ENCODE data around the gene PTP4A1.
"Not testable (repeated sequence)": the region's sequence is repeated elsewhere in the genome, so short reads cannot be mapped to it uniquely, and the experiment has no call there.

Gene PTP4A1

DNA sequence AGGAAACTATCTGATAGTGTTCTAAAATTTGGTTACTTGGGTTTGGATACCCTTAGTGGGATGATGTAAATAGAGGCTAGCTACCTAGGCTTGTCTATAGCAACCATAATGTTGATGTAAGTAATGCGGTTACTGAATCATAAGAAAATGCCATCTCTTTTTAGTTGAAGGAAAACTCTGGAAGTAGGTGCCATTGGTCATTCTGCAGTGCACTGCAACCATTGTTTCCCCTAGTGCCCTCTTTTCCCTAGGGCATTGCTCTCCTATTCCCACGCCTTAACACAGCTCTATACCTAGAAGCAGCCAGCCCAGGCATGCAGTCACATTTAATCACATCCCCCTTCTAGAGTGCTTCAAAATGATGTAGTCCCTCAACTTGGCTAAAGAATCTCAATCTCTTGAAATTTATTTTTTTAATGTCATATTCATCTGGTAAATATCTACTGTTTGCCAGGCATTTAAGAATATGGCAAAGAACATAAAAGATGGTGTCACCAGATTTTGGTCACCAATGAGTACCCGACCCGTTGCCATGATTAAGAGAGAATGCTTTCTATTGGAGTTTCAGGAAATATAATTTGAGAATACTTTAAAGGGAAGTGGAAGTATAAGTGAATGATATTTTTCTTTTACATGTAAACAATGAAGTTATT is 10.4 kb downstream of the PTP4A1 start:
- H3K4me1 ChIP-seq (ENCODE audit: control insufficient read depth, insufficient read depth, low read length, unreplicated experiment): no peaks in the 10 kb centered on the region
- H3K27me3 ChIP-seq (ENCODE audit: insufficient read depth, low read length): no peaks in the 10 kb centered on the region
- H2AFZ ChIP-seq (ENCODE audit: low read length, unreplicated experiment): no peak overlapping the region
- no peak overlapping the region for H3K4me3 ChIP-seq (ENCODE audit: low read depth, low read length)
- no peak overlapping the region for H3K27ac ChIP-seq (ENCODE audit: low read depth, low read length)
- H3K36me3 ChIP-seq (ENCODE audit: insufficient read depth, low read length): peaks cover 53% of the 10 kb centered on the region
- H3K79me2 ChIP-seq (ENCODE audit: control insufficient read depth, insufficient read depth, low read length, unreplicated experiment): peaks cover 10% of the 10 kb centered on the region

DNA sequence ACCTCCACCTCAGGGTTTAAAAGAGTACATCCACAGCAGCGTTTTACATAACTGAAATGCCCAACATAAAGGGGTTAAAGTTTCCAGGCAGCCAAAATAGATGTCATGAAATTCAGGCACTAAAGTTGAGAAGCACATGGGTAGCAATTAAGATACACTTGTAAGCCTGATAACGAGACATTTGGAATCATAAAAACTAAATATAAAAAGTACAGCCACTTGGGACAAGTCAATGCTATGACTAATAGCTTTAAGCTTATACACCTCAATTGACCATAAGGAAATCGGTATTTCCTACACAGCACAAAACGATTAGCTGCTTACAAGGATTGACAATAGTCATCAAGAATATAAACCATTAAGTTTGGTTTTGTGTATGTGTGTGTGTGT is 11.8 kb downstream of the PTP4A1 start:
- Histone ChIP-seq H3K79me2 (ENCODE audit: control insufficient read depth, insufficient read depth, low read length, unreplicated experiment) (peaks cover 5% of the 10 kb centered on the region), H3K27ac (ENCODE audit: low read depth, low read length) (no peak overlapping the region), H3K36me3 (ENCODE audit: insufficient read depth, low read length) (peaks cover 41% of the 10 kb centered on the region), H3K4me1 (ENCODE audit: control insufficient read depth, insufficient read depth, low read length, unreplicated experiment) (no peaks in the 10 kb centered on the region), H3K27me3 (ENCODE audit: insufficient read depth, low read length) (no peaks in the 10 kb centered on the region), H3K4me3 (ENCODE audit: low read depth, low read length) (no peak overlapping the region), H2AFZ (ENCODE audit: low read length, unreplicated experiment) (no peak overlapping the region)

DNA sequence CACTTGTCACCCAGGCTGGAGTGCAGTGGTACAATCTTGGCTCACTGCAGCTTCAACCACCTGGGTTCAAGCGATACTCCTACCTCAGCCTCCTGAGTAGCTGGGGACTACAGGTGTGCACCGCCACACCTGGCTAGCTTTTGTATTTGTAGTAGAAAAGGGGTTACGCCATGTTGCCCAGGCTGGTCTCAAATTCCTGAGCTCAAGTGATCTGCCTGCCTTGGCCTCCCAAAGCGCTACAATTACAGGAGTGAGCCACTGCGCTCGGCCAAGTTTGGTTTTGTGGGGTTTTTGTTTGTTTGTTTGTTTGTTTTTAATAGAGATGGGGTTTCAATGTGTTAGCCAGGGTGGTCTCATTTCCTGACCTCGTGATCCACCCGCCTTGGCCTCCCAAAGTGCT is 12.3 kb downstream of the PTP4A1 start:
- H3K79me2 ChIP-seq (ENCODE audit: control insufficient read depth, insufficient read depth, low read length, unreplicated experiment): peaks cover 4% of the 10 kb centered on the region
- H3K27me3 ChIP-seq (ENCODE audit: insufficient read depth, low read length): no peaks in the 10 kb centered on the region
- H3K4me1 ChIP-seq (ENCODE audit: control insufficient read depth, insufficient read depth, low read length, unreplicated experiment): no peaks in the 10 kb centered on the region
- no peak overlapping the region for H3K27ac ChIP-seq (ENCODE audit: low read depth, low read length)
- H3K4me3 ChIP-seq (ENCODE audit: low read depth, low read length): no peak overlapping the region
- H2AFZ ChIP-seq (ENCODE audit: low read length, unreplicated experiment): no peak overlapping the region
- H3K36me3 ChIP-seq (ENCODE audit: insufficient read depth, low read length): peaks cover 36% of the 10 kb centered on the region

- not testable (repeated sequence) for H3K4me3 ChIP-seq (ENCODE audit: low read depth, low read length); H3K27ac ChIP-seq (ENCODE audit: low read depth, low read length); H3K27me3 ChIP-seq (ENCODE audit: insufficient read depth, low read length); H3K79me2 ChIP-seq (ENCODE audit: control insufficient read depth, insufficient read depth, low read length, unreplicated experiment); H3K4me1 ChIP-seq (ENCODE audit: control insufficient read depth, insufficient read depth, low read length, unreplicated experiment); H2AFZ ChIP-seq (ENCODE audit: low read length, unreplicated experiment)
- peaks cover 25% of the 10 kb centered on the region for H3K36me3 ChIP-seq (ENCODE audit: insufficient read depth, low read length)
These were observed 13.4 kb downstream of the PTP4A1 start for GRCh38 chr6:63585652-63586051.

DNA sequence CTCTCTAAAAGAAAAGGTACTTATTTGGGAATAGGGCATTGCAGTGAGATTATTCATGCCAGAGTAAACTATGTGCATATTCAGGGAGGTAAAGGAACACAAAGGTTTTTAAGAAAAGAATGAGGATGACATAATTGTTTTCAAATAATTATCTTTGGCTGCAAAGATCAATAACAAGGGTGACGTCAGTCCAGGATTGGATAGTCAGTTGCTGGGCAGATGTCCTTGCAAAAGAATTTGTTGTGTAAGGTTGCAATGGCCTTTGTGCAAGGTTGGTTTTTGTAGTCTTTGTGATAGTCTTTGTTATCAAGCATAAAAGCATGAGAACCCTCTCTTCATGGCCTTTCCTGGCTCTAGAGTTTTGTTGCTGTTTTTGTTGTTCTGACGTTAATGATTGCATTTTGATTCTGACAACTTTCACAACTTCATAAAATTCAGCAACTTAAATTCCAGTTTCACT is 17.7 kb downstream of the PTP4A1 start:
- no peak overlapping the region for H2AFZ ChIP-seq (ENCODE audit: low read length, unreplicated experiment)
- no peaks in the 10 kb centered on the region for H3K79me2 ChIP-seq (ENCODE audit: control insufficient read depth, insufficient read depth, low read length, unreplicated experiment)
- no peaks in the 10 kb centered on the region for H3K36me3 ChIP-seq (ENCODE audit: insufficient read depth, low read length)
- no peak overlapping the region for H3K4me3 ChIP-seq (ENCODE audit: low read depth, low read length)
- no peaks in the 10 kb centered on the region for H3K27me3 ChIP-seq (ENCODE audit: insufficient read depth, low read length)
- H3K27ac ChIP-seq (ENCODE audit: low read depth, low read length): no peak overlapping the region
- H3K4me1 ChIP-seq (ENCODE audit: control insufficient read depth, insufficient read depth, low read length, unreplicated experiment): no peaks in the 10 kb centered on the region

- Histone ChIP-seq H3K4me1 (ENCODE audit: control insufficient read depth, insufficient read depth, low read length, unreplicated experiment) (peaks cover 4% of the 10 kb centered on the region), H3K27me3 (ENCODE audit: insufficient read depth, low read length) (no peaks in the 10 kb centered on the region), H3K4me3 (ENCODE audit: low read depth, low read length) (no peak overlapping the region), H3K36me3 (ENCODE audit: insufficient read depth, low read length) (no peaks in the 10 kb centered on the region), H2AFZ (ENCODE audit: low read length, unreplicated experiment) (no peak overlapping the region), H3K27ac (ENCODE audit: low read depth, low read length) (no peak overlapping the region), H3K79me2 (ENCODE audit: control insufficient read depth, insufficient read depth, low read length, unreplicated experiment) (no peaks in the 10 kb centered on the region)
These were observed 20.6 kb downstream of the PTP4A1 start for GRCh38 chr6:63592886-63593285.

DNA sequence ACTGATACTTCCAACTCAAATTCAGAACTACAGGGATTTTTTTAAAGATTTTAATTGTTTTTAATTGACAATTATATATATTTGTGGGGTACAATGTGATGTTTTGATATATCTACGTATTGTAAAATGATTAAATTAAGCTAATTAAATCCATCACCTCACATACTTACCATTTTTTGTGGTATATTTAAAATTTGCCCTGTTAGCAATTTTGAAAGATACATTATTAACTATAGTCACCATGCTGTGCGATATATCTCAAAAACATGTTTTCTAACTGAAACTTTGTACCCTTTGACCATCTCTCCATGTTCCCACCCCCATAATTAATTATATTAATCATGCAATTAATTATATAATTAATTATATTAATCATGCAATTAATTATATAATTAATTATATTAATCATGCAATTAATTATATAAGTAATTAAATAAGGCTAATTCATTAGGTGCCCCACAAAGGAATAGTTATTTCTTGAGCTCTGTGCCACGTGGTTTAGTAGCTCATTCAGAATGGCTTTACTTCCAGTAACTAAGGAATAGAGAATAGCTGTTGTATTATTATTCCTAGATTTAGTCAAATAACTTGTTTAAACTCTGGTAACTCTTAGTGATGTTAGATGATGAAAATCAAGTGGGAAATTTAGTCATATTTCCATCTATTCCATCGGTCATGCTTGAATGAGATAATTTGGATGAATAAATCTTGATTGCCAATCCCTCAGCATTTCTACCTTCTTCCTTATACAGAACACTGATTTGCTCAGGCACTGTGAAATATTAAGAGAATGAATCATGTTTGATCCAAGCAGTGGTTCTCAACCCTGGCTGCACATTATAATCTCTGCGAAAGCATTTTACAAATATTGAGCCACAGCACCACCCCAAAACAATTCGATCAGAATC is 25.1 kb downstream of the PTP4A1 start:
- Histone ChIP-seq H3K27me3 (ENCODE audit: insufficient read depth, low read length) (no peaks in the 10 kb centered on the region), H3K27ac (ENCODE audit: low read depth, low read length) (no peak overlapping the region), H3K36me3 (ENCODE audit: insufficient read depth, low read length) (no peaks in the 10 kb centered on the region), H3K79me2 (ENCODE audit: control insufficient read depth, insufficient read depth, low read length, unreplicated experiment) (no peaks in the 10 kb centered on the region), H3K4me3 (ENCODE audit: low read depth, low read length) (peak overlapping the region; percentile 80), H2AFZ (ENCODE audit: low read length, unreplicated experiment) (peak overlapping the region; percentile 78), H3K4me1 (ENCODE audit: control insufficient read depth, insufficient read depth, low read length, unreplicated experiment) (peaks cover 5% of the 10 kb centered on the region)

GRCh38 chr6:63598049-63599036 is 26.1 kb downstream of the PTP4A1 start:
- Histone ChIP-seq H3K4me1 (ENCODE audit: control insufficient read depth, insufficient read depth, low read length, unreplicated experiment) (peaks cover 5% of the 10 kb centered on the region), H3K36me3 (ENCODE audit: insufficient read depth, low read length) (no peaks in the 10 kb centered on the region), H3K4me3 (ENCODE audit: low read depth, low read length) (peak overlapping the region; percentile 80), H3K27ac (ENCODE audit: low read depth, low read length) (no peak overlapping the region), H2AFZ (ENCODE audit: low read length, unreplicated experiment) (peak overlapping the region; percentile 78), H3K79me2 (ENCODE audit: control insufficient read depth, insufficient read depth, low read length, unreplicated experiment) (no peaks in the 10 kb centered on the region), H3K27me3 (ENCODE audit: insufficient read depth, low read length) (no peaks in the 10 kb centered on the region)

GRCh38 chr6:63599243-63599642 is 27.0 kb downstream of the PTP4A1 start:
- Histone ChIP-seq H3K79me2 (ENCODE audit: control insufficient read depth, insufficient read depth, low read length, unreplicated experiment) (no peaks in the 10 kb centered on the region), H3K4me3 (ENCODE audit: low read depth, low read length) (no peak overlapping the region; the same call in 1 of the 2 replicates), H3K27me3 (ENCODE audit: insufficient read depth, low read length) (no peaks in the 10 kb centered on the region), H3K36me3 (ENCODE audit: insufficient read depth, low read length) (no peaks in the 10 kb centered on the region), H3K27ac (ENCODE audit: low read depth, low read length) (no peak overlapping the region), H2AFZ (ENCODE audit: low read length, unreplicated experiment) (peak overlapping the region; percentile 78), H3K4me1 (ENCODE audit: control insufficient read depth, insufficient read depth, low read length, unreplicated experiment) (peaks cover 5% of the 10 kb centered on the region)

- Histone ChIP-seq H2AFZ (ENCODE audit: low read length, unreplicated experiment) (peak overlapping the region; percentile 67), H3K79me2 (ENCODE audit: control insufficient read depth, insufficient read depth, low read length, unreplicated experiment) (no peaks in the 10 kb centered on the region)
These were observed 27.9 kb downstream of the PTP4A1 start for GRCh38 chr6:63600136-63600535.

More at GRCh38 chr6:63600136-63600535, 27.9 kb downstream of the PTP4A1 start:
- Histone ChIP-seq H3K36me3 (ENCODE audit: insufficient read depth, low read length) (no peaks in the 10 kb centered on the region), H3K27ac (ENCODE audit: low read depth, low read length) (no peak overlapping the region), H3K4me3 (ENCODE audit: low read depth, low read length) (0 out of 2 replicates have a peak overlapping the region, but pooled peaks have one; percentile 24), H3K4me1 (ENCODE audit: control insufficient read depth, insufficient read depth, low read length, unreplicated experiment) (peaks cover 5% of the 10 kb centered on the region), H3K27me3 (ENCODE audit: insufficient read depth, low read length) (no peaks in the 10 kb centered on the region)
